Effector memory CD4-positive, alpha-beta T cell (primary cell): ENCODE data around the gene BCCIP.

Source experiments
- DNase-seq, 3 donors: peaks; one replicate each; pipeline ENCODE4 v3.0.0-alpha.2; 2020
- H3K27ac ChIP-seq: 2 replicates; pipeline ENCODE4 v1.7.0; 2013; ENCODE audit warnings: mild to moderate bottlenecking, low read length, moderate library complexity; ENCODE audit not compliant: insufficient read depth, poor library complexity, severe bottlenecking
- H3K27me3 ChIP-seq: replicated peaks from 2 replicates; pipeline ENCODE4 v1.7.0; 2013; ENCODE audit warnings: mild to moderate bottlenecking, low read length; ENCODE audit not compliant: insufficient read depth, control insufficient read depth, poor library complexity, severe bottlenecking
- H3K36me3 ChIP-seq: 2 replicates; pipeline ENCODE4 v1.7.0; 2013; ENCODE audit warnings: mild to moderate bottlenecking, low read length, moderate library complexity; ENCODE audit not compliant: control insufficient read depth, insufficient read depth
- H3K4me1 ChIP-seq: 2 replicates; pipeline ENCODE4 v1.7.0; 2013; ENCODE audit warnings: low read length, mild to moderate bottlenecking; ENCODE audit not compliant: control insufficient read depth, insufficient read depth, poor library complexity, severe bottlenecking
- H3K4me3 ChIP-seq: 2 replicates; pipeline ENCODE4 v1.7.0; 2013; ENCODE audit warnings: low read length, low read depth, mild to moderate bottlenecking; ENCODE audit not compliant: insufficient read depth, poor library complexity, severe bottlenecking
- H3K9me3 ChIP-seq: 2 replicates; pipeline ENCODE4 v1.7.0; 2013; ENCODE audit warnings: mild to moderate bottlenecking, low read length, moderate library complexity; ENCODE audit not compliant: control insufficient read depth

BCCIP gene

GRCh38 chr10:125817337-125817946 lies 5.9 kb upstream of the BCCIP start:
- Histone ChIP-seq H3K4me3 (no peak overlapping the region), H3K27me3 (no peaks in the 10 kb centered on the region), H3K27ac (no peak overlapping the region), H3K4me1 (no peaks in the 10 kb centered on the region), H3K36me3 (peaks cover 23% of the 10 kb centered on the region), H3K9me3 (no peaks in the 10 kb centered on the region)
- DNase-seq = no peak

DNA sequence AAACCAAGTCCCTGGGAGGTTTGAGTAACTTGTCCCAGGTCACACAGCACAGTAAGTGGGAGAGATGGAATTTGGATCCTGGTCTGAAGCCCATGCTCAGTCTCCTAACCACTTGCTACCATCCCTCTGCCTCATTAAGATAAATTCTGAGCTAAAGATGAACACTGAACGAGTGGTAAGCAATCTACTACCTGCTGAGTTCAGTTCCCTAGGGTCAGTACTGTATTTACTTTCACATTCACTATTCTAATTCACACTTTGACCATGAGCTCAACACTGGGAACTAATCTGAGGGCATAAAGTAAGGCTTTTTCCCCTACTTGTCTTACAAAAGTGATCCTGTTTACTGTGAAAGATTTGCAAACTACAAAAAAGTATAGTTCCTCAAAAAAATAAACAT lies 2.6 kb upstream of the BCCIP start:
- H3K9me3 ChIP-seq = no peaks in the 10 kb centered on the region
- no peaks in the 10 kb centered on the region for H3K27me3 ChIP-seq
- H3K4me1 ChIP-seq = peaks cover 11% of the 10 kb centered on the region
- no peak overlapping the region for H3K27ac ChIP-seq
- H3K4me3 ChIP-seq = no peak overlapping the region
- peaks cover 2% of the 10 kb centered on the region for H3K36me3 ChIP-seq
- no peak for DNase-seq

- no peak for DNase-seq
Measured at GRCh38 chr10:125823663-125824251, 411 bp downstream of the BCCIP start.

DNA sequence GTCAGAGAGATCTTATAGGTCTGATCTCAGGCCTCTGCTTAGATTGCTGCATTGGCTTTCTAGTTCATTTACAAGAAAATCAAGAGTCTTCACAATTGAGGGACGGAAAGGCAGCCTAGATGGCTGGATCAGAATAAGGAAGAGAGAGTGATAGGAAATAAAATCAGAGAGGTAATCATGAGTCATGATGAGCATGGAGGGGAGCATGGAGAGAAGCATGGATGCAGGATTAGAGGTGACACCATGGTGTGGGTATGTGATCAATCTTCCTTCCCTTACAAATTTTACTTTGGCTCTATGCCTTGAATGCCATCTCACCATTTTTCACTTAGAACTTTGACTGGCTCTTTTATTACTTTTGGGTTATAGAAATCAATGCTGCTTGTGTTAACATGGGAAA lies 1.4 kb downstream of the BCCIP start:
- peaks cover 11% of the 10 kb centered on the region for H3K4me1 ChIP-seq
- H3K27me3 ChIP-seq = no peaks in the 10 kb centered on the region
- no peak overlapping the region for H3K27ac ChIP-seq
- H3K9me3 ChIP-seq = no peaks in the 10 kb centered on the region
- peaks cover 28% of the 10 kb centered on the region for H3K36me3 ChIP-seq
- H3K4me3 ChIP-seq = no peak overlapping the region
- no peak for DNase-seq

More at GRCh38 chr10:125823663-125824251, 411 bp downstream of the BCCIP start:
- peak overlapping the region; percentile 94 for H3K27ac ChIP-seq
- no peaks in the 10 kb centered on the region for H3K27me3 ChIP-seq
- peak overlapping the region; percentile 76 for H3K4me3 ChIP-seq
- H3K4me1 ChIP-seq = peaks cover 11% of the 10 kb centered on the region
- peaks cover 19% of the 10 kb centered on the region for H3K36me3 ChIP-seq
- no peaks in the 10 kb centered on the region for H3K9me3 ChIP-seq

DNA sequence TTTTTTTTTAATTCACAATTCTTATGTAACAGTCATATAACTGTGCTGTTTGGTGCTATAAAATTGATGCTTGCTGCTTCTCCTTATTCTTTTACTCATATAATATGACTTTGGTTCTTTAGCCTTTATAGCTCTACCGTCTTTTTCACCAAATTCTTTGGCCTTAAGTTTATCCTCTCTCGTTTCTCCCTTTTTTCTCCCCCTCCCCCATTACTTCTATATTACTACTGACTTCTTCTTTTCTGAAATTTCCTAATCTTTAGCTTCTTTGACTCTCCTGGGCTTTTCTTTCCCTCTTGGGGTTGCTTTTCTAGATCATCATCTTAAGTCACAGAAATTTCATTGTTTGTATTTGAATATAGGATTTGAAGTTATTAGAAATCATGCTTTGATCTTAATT lies 3.8 kb downstream of the BCCIP start:
- Histone ChIP-seq H3K4me3 (no peak overlapping the region), H3K9me3 (no peaks in the 10 kb centered on the region), H3K4me1 (peaks cover 11% of the 10 kb centered on the region), H3K27me3 (no peaks in the 10 kb centered on the region), H3K36me3 (peaks cover 50% of the 10 kb centered on the region), H3K27ac (no peak overlapping the region)
- no peak for DNase-seq

DNA sequence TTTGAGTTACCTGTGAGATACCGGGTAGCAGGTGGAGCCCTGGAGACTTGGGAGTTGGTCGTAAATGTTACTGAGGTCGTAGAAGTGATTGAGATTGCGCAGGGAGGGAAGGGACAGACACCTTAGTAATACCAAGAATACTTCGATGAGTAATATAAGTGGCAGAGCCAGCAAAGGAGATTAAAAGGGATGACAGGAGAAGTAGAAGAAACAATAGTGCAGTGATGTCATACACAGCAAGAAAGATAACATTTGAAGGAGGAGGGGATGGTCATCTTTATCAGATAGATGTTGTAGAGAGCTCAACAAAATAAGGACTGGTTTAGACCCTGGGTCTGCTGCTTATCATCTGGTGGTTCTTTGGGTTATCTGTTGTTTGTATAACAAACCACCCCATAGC lies 5.0 kb downstream of the BCCIP start:
- H3K27me3 ChIP-seq = no peaks in the 10 kb centered on the region
- H3K36me3 ChIP-seq = peaks cover 58% of the 10 kb centered on the region
- peaks cover 11% of the 10 kb centered on the region for H3K4me1 ChIP-seq
- no peak overlapping the region for H3K27ac ChIP-seq
- H3K9me3 ChIP-seq = no peaks in the 10 kb centered on the region
- no peak overlapping the region for H3K4me3 ChIP-seq
- DNase-seq = no peak

- Histone ChIP-seq H3K27me3 (no peaks in the 10 kb centered on the region), H3K36me3 (peaks cover 43% of the 10 kb centered on the region), H3K4me1 (no peaks in the 10 kb centered on the region), H3K27ac (no peak overlapping the region), H3K9me3 (no peaks in the 10 kb centered on the region), H3K4me3 (no peak overlapping the region)
- no peak for DNase-seq
Measured at GRCh38 chr10:125836746-125837145, 13.4 kb downstream of the BCCIP start.

GRCh38 chr10:125838802-125839575 lies 15.6 kb downstream of the BCCIP start:
- no peak overlapping the region for H3K27ac ChIP-seq
- DNase-seq = no peak
- no peak overlapping the region for H3K4me3 ChIP-seq
- H3K9me3 ChIP-seq = no peaks in the 10 kb centered on the region
- H3K4me1 ChIP-seq = no peaks in the 10 kb centered on the region
- peaks cover 26% of the 10 kb centered on the region for H3K36me3 ChIP-seq
- no peaks in the 10 kb centered on the region for H3K27me3 ChIP-seq

GRCh38 chr10:125840406-125840805 lies 17.1 kb downstream of the BCCIP start:
- Histone ChIP-seq H3K27me3 (no peaks in the 10 kb centered on the region), H3K36me3 (peaks cover 25% of the 10 kb centered on the region), H3K27ac (no peak overlapping the region), H3K4me1 (no peaks in the 10 kb centered on the region), H3K9me3 (no peaks in the 10 kb centered on the region), H3K4me3 (no peak overlapping the region)
- no peak for DNase-seq

DNA sequence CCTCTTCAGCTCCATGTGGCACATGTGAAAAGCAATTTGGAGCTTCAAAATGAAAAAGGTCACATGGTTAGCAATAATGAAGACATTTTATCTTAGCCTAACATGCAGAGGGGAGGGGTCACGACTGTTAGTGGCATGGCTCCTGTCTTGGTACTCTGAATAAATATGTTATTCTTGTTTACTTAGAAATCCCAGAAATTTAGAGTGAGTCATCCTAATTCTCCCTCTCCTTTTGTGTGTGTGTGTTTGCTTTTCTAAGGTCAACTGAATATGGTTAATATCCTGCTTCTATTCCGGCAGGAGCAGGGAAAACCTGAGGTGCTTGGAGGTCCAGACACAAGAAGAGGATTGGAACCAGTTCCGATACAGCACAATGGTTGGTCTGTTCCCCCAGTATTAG lies 17.6 kb downstream of the BCCIP start:
- DNase-seq = no peak
- Histone ChIP-seq H3K27ac (no peak overlapping the region), H3K9me3 (no peaks in the 10 kb centered on the region), H3K4me1 (no peaks in the 10 kb centered on the region), H3K4me3 (no peak overlapping the region), H3K36me3 (peaks cover 22% of the 10 kb centered on the region), H3K27me3 (no peaks in the 10 kb centered on the region)
